Neural cell (in vitro differentiated cells): ENCODE results near the gene ACTN4. TPM values are rescaled to one million over a fixed set of nuclear protein-coding genes. Genes with fewer than 3 reads are reported as not detected.

Experiments used
- H2AFZ ChIP-seq: fragments of 200-600, 300-800 bp; sonication (generic), shearing (Covaris generic); 2 replicates; pipeline ENCODE4 v1.6.0; 2014; ENCODE audit warnings: low read depth, mild to moderate bottlenecking, antibody characterized with exemption, low read length, moderate library complexity
- H3F3A ChIP-seq: fragments of 200-600 bp; shearing (Covaris generic); 2 replicates; pipeline ENCODE4 v1.6.1; 2016; ENCODE audit warnings: mild to moderate bottlenecking, moderate library complexity, mixed read lengths, antibody characterized with exemption, low read length; ENCODE audit not compliant: insufficient read depth, poor library complexity, severe bottlenecking
- H3K27ac ChIP-seq: fragments of 200-600, 300-800 bp; sonication (generic), shearing (Covaris generic); 2 replicates; pipeline ENCODE4 v1.5.1; 2014; ENCODE audit warnings: mild to moderate bottlenecking, low read length, moderate library complexity
- H3K27me3 ChIP-seq: fragments of 300-800, 200-600 bp; sonication (generic), shearing (Covaris generic); 2 replicates; pipeline ENCODE4 v1.6.0; 2014; ENCODE audit warnings: mild to moderate bottlenecking, low read depth, low read length, moderate library complexity; ENCODE audit not compliant: insufficient read depth
- H3K36me3 ChIP-seq: fragments of 300-800, 200-600 bp; sonication (generic), shearing (Covaris generic); 2 replicates; pipeline ENCODE4 v1.5.1; 2014; ENCODE audit warnings: mild to moderate bottlenecking, antibody characterized with exemption, low read length, moderate library complexity; ENCODE audit not compliant: insufficient read depth
- H3K4me2 ChIP-seq: fragments of 300-800, 200-600 bp; sonication (generic), shearing (Covaris generic); 2 replicates; pipeline ENCODE4 v1.6.0; 2014; ENCODE audit warnings: mild to moderate bottlenecking, low read length
- H3K4me3 ChIP-seq: fragments of 300-800, 200-600 bp; sonication (generic), shearing (Covaris generic); 2 replicates; pipeline ENCODE4 v1.5.1; 2014; ENCODE audit warnings: mild to moderate bottlenecking, low read length, moderate library complexity
- H3K79me2 ChIP-seq: fragments of 200-600 bp; shearing (Covaris generic); replicated peaks from 2 replicates; pipeline ENCODE4 v1.6.0; 2014; ENCODE audit warnings: mild to moderate bottlenecking, low read length, moderate library complexity; ENCODE audit not compliant: insufficient read depth
- H3K9ac ChIP-seq: fragments of 300-800, 200-600 bp; sonication (generic), shearing (Covaris generic); 2 replicates; pipeline ENCODE4 v1.6.1; 2016; ENCODE audit warnings: mild to moderate bottlenecking, low read length, mixed read lengths
- H3K9me2 ChIP-seq: fragments of 200-600 bp; shearing (Covaris generic); 2 replicates; pipeline ENCODE4 v1.6.1; 2016; ENCODE audit warnings: mild to moderate bottlenecking, low read length, mixed read lengths; ENCODE audit not compliant: insufficient read depth
- H3K9me3 ChIP-seq: fragments of 200-600, 300-800 bp; sonication (generic), shearing (Covaris generic); 2 replicates; pipeline ENCODE4 v1.6.1; 2016; ENCODE audit warnings: mild to moderate bottlenecking, mixed run types, low read length, moderate library complexity, mixed read lengths
- H4K20me1 ChIP-seq: fragments of 200-600 bp; shearing (Covaris generic); 2 replicates; pipeline ENCODE4 v1.6.1; 2016; ENCODE audit warnings: mild to moderate bottlenecking, mixed run types; ENCODE audit not compliant: insufficient read depth
- CTCF ChIP-seq: fragments of 450-650 bp; IDR thresholded peaks from 2 replicates; pipeline ENCODE4 v1.5.1; 2014; ENCODE audit warnings: antibody characterized with exemption, mild to moderate bottlenecking, moderate library complexity; ENCODE audit not compliant: poor library complexity, severe bottlenecking
- EP300 ChIP-seq: fragments of 450-650 bp; conservative IDR thresholded peaks from 2 replicates; pipeline ENCODE4 v1.6.1; 2014; ENCODE audit warnings: antibody characterized with exemption, mild to moderate bottlenecking, moderate library complexity; ENCODE audit not compliant: poor library complexity, severe bottlenecking
- EZH2 ChIP-seq: fragments of 200-600, 300-800 bp; shearing (Covaris generic), sonication (generic); IDR thresholded peaks from 2 replicates; pipeline ENCODE4 v1.6.1; 2014; ENCODE audit warnings: antibody characterized with exemption, low read length, borderline replicate concordance, mild to moderate bottlenecking; ENCODE audit not compliant: insufficient read depth, poor library complexity, severe bottlenecking
- MXI1 ChIP-seq: fragments of 450-650 bp; conservative IDR thresholded peaks from 2 replicates; pipeline ENCODE4 v1.6.1; 2014; ENCODE audit warnings: antibody characterized with exemption, mild to moderate bottlenecking; ENCODE audit not compliant: poor library complexity, severe bottlenecking
- POLR2AphosphoS5 ChIP-seq: IDR thresholded peaks from 2 replicates; pipeline ENCODE4 v1.6.1; 2012
- RAD21 ChIP-seq: fragments of 450-650 bp; conservative IDR thresholded peaks from 2 replicates; pipeline ENCODE4 v1.6.1; 2014; ENCODE audit warnings: antibody characterized with exemption, mild to moderate bottlenecking, moderate library complexity
- REST ChIP-seq: IDR thresholded peaks from 2 replicates; pipeline ENCODE4 v1.6.1; 2012; ENCODE audit warnings: borderline replicate concordance
- SMC3 ChIP-seq: fragments of 450-650 bp; conservative IDR thresholded peaks from 2 replicates; pipeline ENCODE4 v1.6.1; 2014; ENCODE audit warnings: antibody characterized with exemption, mild to moderate bottlenecking, moderate library complexity; ENCODE audit not compliant: poor library complexity
- TAF1 ChIP-seq: IDR thresholded peaks from 2 replicates; pipeline ENCODE4 v1.6.1; 2012; ENCODE audit warnings: low read depth
- polyA plus RNA-seq: library from polyadenylated mRNA; depleted of rRNA; stranded (reverse); fragments of >200 nt; gene quantifications from 2 replicates; pipeline ENCODE4 v1.2.3, GENCODE V29; 2014

The ACTN4 gene
- polyA plus RNA-seq, 1 donor from 2014 or later = 54.0 TPM

GRCh38 chr19:38731654-38732301 is 84.3 kb downstream of the ACTN4 start:
- Histone ChIP-seq H3K9me3 (no peaks in the 10 kb centered on the region), H3K9me2 (no peaks in the 10 kb centered on the region), H4K20me1 (no peaks in the 10 kb centered on the region), H3K36me3 (no peaks in the 10 kb centered on the region), H3K9ac (no peak overlapping the region), H3K4me3 (no peak overlapping the region), H3K79me2 (no peaks in the 10 kb centered on the region), H3F3A (no peaks in the 10 kb centered on the region), H2AFZ (no peak overlapping the region), H3K4me2 (no peak overlapping the region), H3K27ac (no peak overlapping the region), H3K27me3 (peaks cover 9% of the 10 kb centered on the region)
- TF ChIP-seq MXI1 (no peak), SMC3 (no peak), CTCF (no peak), EZH2 (no peak), POLR2AphosphoS5 (no peak), RAD21 (no peak), REST (no peak), TAF1 (no peak), EP300 (no peak)

- Histone ChIP-seq H4K20me1 (no peaks in the 10 kb centered on the region), H3K79me2 (no peaks in the 10 kb centered on the region), H3K36me3 (no peaks in the 10 kb centered on the region), H2AFZ (no peak overlapping the region), H3K9me2 (no peaks in the 10 kb centered on the region), H3K27ac (no peak overlapping the region), H3K4me2 (no peak overlapping the region), H3K9ac (no peak overlapping the region), H3F3A (no peaks in the 10 kb centered on the region), H3K4me3 (no peak overlapping the region), H3K9me3 (no peaks in the 10 kb centered on the region), H3K27me3 (peaks cover 12% of the 10 kb centered on the region)
- TF ChIP-seq CTCF (no peak), TAF1 (no peak), RAD21 (no peak), SMC3 (no peak), EZH2 (no peak), MXI1 (no peak), EP300 (no peak), POLR2AphosphoS5 (no peak), REST (no peak)
Measured at GRCh38 chr19:38733241-38733492, 85.7 kb downstream of the ACTN4 start.
